Measurements from ENCODE around the gene CARHSP1.

DNA sequence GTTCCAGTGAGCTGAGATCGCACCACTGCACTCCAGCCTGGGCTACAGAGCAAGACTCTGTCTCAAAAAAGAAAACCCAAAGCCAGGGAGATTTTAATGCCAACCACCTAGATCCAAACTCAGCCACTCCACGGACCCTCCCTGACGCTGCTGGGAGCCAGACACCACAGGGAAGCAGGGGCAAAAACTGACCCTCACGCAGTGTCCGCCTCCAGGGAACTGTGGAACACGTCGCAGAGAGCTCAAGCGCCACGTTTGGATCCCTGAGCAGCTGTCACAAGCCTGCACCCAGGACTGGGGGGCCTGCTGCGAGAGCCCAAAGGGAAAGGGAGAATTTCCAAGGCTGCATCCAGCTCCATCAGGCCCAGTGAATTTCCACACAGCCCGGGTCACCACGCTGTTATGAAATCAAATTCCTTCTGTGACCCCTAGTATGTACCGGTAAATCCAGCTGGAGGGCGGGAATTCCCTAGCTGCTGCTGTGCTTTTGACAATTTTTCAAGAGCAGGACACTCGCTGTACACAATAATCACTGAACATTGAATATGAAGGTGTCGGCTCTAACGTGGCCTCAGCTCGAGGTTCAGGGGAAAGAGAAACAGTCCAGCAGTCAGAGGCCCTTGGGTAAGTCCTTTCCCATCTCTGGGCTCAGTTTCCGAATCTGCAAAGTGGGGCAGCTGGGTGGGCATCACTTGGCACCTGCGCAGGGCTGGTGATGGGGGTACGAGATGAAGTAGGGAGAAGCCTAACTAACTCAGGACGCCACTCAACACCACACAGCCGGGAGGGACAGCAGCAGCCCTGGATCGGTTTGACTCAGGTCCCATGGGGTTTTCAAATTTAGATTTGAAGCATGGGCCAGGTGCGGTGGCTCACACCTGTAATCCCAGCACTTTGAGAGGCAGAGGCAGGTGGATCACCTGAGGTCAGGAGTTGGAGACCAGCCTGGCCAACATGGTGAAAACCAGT lies 8.6 kb downstream of the CARHSP1 start:
- TF ChIP-seq GATA2 (CRISPR knock-in tag; IDR thresholded peaks at IDR 0.05), result no peak
- TF ChIP-seq RFX5 (IDR thresholded peaks at IDR 0.05; ENCODE audit: low read length), result no peak
- TF ChIP-seq, protein P1, sequence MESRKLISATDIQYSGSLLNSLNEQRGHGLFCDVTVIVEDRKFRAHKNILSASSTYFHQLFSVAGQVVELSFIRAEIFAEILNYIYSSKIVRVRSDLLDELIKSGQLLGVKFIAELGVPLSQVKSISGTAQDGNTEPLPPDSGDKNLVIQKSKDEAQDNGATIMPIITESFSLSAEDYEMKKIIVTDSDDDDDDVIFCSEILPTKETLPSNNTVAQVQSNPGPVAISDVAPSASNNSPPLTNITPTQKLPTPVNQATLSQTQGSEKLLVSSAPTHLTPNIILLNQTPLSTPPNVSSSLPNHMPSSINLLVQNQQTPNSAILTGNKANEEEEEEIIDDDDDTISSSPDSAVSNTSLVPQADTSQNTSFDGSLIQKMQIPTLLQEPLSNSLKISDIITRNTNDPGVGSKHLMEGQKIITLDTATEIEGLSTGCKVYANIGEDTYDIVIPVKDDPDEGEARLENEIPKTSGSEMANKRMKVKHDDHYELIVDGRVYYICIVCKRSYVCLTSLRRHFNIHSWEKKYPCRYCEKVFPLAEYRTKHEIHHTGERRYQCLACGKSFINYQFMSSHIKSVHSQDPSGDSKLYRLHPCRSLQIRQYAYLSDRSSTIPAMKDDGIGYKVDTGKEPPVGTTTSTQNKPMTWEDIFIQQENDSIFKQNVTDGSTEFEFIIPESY (IDR thresholded peaks at IDR 0.05; ENCODE audit: borderline replicate concordance, low read depth), result no peak
- TF ChIP-seq, protein P2, sequence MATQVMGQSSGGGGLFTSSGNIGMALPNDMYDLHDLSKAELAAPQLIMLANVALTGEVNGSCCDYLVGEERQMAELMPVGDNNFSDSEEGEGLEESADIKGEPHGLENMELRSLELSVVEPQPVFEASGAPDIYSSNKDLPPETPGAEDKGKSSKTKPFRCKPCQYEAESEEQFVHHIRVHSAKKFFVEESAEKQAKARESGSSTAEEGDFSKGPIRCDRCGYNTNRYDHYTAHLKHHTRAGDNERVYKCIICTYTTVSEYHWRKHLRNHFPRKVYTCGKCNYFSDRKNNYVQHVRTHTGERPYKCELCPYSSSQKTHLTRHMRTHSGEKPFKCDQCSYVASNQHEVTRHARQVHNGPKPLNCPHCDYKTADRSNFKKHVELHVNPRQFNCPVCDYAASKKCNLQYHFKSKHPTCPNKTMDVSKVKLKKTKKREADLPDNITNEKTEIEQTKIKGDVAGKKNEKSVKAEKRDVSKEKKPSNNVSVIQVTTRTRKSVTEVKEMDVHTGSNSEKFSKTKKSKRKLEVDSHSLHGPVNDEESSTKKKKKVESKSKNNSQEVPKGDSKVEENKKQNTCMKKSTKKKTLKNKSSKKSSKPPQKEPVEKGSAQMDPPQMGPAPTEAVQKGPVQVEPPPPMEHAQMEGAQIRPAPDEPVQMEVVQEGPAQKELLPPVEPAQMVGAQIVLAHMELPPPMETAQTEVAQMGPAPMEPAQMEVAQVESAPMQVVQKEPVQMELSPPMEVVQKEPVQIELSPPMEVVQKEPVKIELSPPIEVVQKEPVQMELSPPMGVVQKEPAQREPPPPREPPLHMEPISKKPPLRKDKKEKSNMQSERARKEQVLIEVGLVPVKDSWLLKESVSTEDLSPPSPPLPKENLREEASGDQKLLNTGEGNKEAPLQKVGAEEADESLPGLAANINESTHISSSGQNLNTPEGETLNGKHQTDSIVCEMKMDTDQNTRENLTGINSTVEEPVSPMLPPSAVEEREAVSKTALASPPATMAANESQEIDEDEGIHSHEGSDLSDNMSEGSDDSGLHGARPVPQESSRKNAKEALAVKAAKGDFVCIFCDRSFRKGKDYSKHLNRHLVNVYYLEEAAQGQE (IDR thresholded peaks at IDR 0.05; ENCODE audit: low read depth, low read length), result no peak
- TF ChIP-seq EP300 (IDR thresholded peaks at IDR 0.05; ENCODE audit: borderline replicate concordance in 1 of 2, low read depth in 1 of 2, low read length in 1 of 2), result no peak
- TF ChIP-seq RXRA (IDR thresholded peaks at IDR 0.05; ENCODE audit: borderline replicate concordance, low read depth), result no peak
- TF ChIP-seq, protein P3, sequence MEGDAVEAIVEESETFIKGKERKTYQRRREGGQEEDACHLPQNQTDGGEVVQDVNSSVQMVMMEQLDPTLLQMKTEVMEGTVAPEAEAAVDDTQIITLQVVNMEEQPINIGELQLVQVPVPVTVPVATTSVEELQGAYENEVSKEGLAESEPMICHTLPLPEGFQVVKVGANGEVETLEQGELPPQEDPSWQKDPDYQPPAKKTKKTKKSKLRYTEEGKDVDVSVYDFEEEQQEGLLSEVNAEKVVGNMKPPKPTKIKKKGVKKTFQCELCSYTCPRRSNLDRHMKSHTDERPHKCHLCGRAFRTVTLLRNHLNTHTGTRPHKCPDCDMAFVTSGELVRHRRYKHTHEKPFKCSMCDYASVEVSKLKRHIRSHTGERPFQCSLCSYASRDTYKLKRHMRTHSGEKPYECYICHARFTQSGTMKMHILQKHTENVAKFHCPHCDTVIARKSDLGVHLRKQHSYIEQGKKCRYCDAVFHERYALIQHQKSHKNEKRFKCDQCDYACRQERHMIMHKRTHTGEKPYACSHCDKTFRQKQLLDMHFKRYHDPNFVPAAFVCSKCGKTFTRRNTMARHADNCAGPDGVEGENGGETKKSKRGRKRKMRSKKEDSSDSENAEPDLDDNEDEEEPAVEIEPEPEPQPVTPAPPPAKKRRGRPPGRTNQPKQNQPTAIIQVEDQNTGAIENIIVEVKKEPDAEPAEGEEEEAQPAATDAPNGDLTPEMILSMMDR (IDR thresholded peaks at IDR 0.05), result no peak
- no peak for TF ChIP-seq EZH2phosphoT487 (IDR thresholded peaks at IDR 0.05; ENCODE audit: borderline replicate concordance, low read depth)
- TF ChIP-seq CHD2 (IDR thresholded peaks at IDR 0.05; ENCODE audit: low read length, partially characterized antibody), result no peak
- no peak for TF ChIP-seq GABPA (IDR thresholded peaks at IDR 0.05; ENCODE audit: low read depth)
- TF ChIP-seq, protein P4, sequence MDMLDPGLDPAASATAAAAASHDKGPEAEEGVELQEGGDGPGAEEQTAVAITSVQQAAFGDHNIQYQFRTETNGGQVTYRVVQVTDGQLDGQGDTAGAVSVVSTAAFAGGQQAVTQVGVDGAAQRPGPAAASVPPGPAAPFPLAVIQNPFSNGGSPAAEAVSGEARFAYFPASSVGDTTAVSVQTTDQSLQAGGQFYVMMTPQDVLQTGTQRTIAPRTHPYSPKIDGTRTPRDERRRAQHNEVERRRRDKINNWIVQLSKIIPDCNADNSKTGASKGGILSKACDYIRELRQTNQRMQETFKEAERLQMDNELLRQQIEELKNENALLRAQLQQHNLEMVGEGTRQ (IDR thresholded peaks at IDR 0.05; ENCODE audit: borderline replicate concordance, low read depth, low read length), result no peak

All from SK-N-SH (cell line).